Trophoblast cell (in vitro differentiated cells and primary cell): ENCODE measurements around the gene KLHL8.

Experiments used
- DNase-seq, 2 donors: peaks; one replicate each; pipeline ENCODE4 v3.0.0-alpha.2; 2016
- H2AFZ ChIP-seq: 2 replicates; pipeline ENCODE4 v1.6.1; 2013; ENCODE audit warnings: low read length, moderate library complexity, mild to moderate bottlenecking; ENCODE audit not compliant: insufficient read depth, poor library complexity
- H2AK5ac ChIP-seq: 2 replicates; pipeline ENCODE4 v1.6.1; 2013; ENCODE audit warnings: mild to moderate bottlenecking, low read length
- H2BK120ac ChIP-seq: 2 replicates; pipeline ENCODE4 v1.6.1; 2013; ENCODE audit warnings: low read length, mild to moderate bottlenecking, moderate library complexity; ENCODE audit not compliant: insufficient read depth, poor library complexity
- H2BK12ac ChIP-seq: 2 replicates; pipeline ENCODE4 v1.6.1; 2013; ENCODE audit warnings: mild to moderate bottlenecking, low read length, moderate library complexity
- H2BK5ac ChIP-seq: 2 replicates; pipeline ENCODE4 v1.6.1; 2013; ENCODE audit warnings: low read length, low read depth, moderate library complexity, mild to moderate bottlenecking; ENCODE audit not compliant: poor library complexity
- H3K14ac ChIP-seq: 2 replicates; pipeline ENCODE4 v1.6.1; 2013; ENCODE audit warnings: mild to moderate bottlenecking, low read length
- H3K18ac ChIP-seq: 2 replicates; pipeline ENCODE4 v1.6.1; 2013; ENCODE audit warnings: mild to moderate bottlenecking, low read length
- H3K23ac ChIP-seq: 2 replicates; pipeline ENCODE4 v1.6.1; 2013; ENCODE audit warnings: low read length
- H3K27ac ChIP-seq: 2 replicates; pipeline ENCODE4 v1.5.1; 2013; ENCODE audit warnings: low read depth, mild to moderate bottlenecking, inconsistent platforms, low read length, moderate library complexity
- H3K27me3 ChIP-seq: 2 replicates; pipeline ENCODE4 v1.6.1; 2013; ENCODE audit warnings: inconsistent platforms, mild to moderate bottlenecking, low read length, moderate library complexity; ENCODE audit not compliant: insufficient read depth
- H3K36me3 ChIP-seq, 2 experiments: 1 replicate in 1 of 2; 2 replicates in 1 of 2; pipeline ENCODE4 v1.6.1; 2013; ENCODE audit warnings: low read length in 2 of 2, mild to moderate bottlenecking in 2 of 2, moderate library complexity in 1 of 2; ENCODE audit not compliant: insufficient read depth in 2 of 2, control insufficient read depth in 1 of 2
- H3K4ac ChIP-seq: 2 replicates; pipeline ENCODE4 v1.6.1; 2013; ENCODE audit warnings: low read depth, mild to moderate bottlenecking, low read length, moderate library complexity
- H3K4me1 ChIP-seq, 2 experiments: 1 replicate in 1 of 2; 2 replicates in 1 of 2; pipeline ENCODE4 v1.6.1; 2013; ENCODE audit warnings: low read length in 2 of 2, mild to moderate bottlenecking in 2 of 2, moderate library complexity in 1 of 2; ENCODE audit not compliant: insufficient read depth in 2 of 2, control insufficient read depth in 1 of 2
- H3K4me2 ChIP-seq: 2 replicates; pipeline ENCODE4 v1.6.1; 2013; ENCODE audit warnings: inconsistent platforms, mild to moderate bottlenecking, low read length, moderate library complexity
- H3K4me3 ChIP-seq: 2 replicates; pipeline ENCODE4 v1.5.1; 2013; ENCODE audit warnings: mild to moderate bottlenecking, low read depth, low read length, inconsistent platforms
- H3K79me1 ChIP-seq: one replicate; pipeline ENCODE4 v1.6.1; 2013; ENCODE audit warnings: low read length
- H3K79me2 ChIP-seq: 2 replicates; pipeline ENCODE4 v1.6.1; 2013; ENCODE audit warnings: low read length, mild to moderate bottlenecking; ENCODE audit not compliant: control insufficient read depth, insufficient read depth, poor library complexity
- H3K9ac ChIP-seq: 2 replicates; pipeline ENCODE4 v1.6.1; 2013; ENCODE audit warnings: mild to moderate bottlenecking, low read length
- H3K9me3 ChIP-seq: 2 replicates; pipeline ENCODE4 v1.6.1; 2013; ENCODE audit warnings: low read depth, mild to moderate bottlenecking, control low read depth, inconsistent platforms, low read length; ENCODE audit not compliant: insufficient read depth
- H4K12ac ChIP-seq: 2 replicates; pipeline ENCODE4 v1.6.1; 2013; ENCODE audit warnings: low read depth, mild to moderate bottlenecking, low read length, moderate library complexity
- H4K8ac ChIP-seq: 2 replicates; pipeline ENCODE4 v1.6.1; 2013; ENCODE audit warnings: low read depth, mild to moderate bottlenecking, low read length, moderate library complexity
- H4K91ac ChIP-seq: one replicate; pipeline ENCODE4 v1.6.1; 2013; ENCODE audit warnings: low read depth, mild to moderate bottlenecking, low read length, moderate library complexity
- WGBS: extraction: QIAGEN DNeasy Blood & Tissue Kit; methylation state at CpG from one replicate; pipeline ENCODE4 v1.1.7; 2013; ENCODE audit warnings: missing lambda C conversion rate; ENCODE audit not compliant: insufficient read length, insufficient coverage; ENCODE audit errors: extremely low coverage; 5-methylcytosine and 5-hydroxymethylcytosine counted together

KLHL8 gene

DNA sequence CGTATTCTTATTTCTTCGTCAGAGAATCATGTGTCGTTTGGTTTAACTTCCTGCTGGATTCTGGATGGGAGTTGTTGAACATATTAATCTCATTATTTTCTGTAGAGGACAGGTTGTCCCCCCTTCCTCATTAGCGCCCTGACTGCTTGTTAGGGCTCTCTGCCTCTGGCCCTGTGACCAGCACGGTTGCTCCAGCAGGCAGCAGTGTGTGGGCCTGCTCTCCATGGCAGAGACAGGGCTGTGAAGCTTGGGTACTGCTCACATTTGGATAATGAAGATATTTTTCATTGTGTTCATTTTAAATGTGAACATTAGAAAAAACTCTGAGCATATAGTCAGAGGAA is 102.7 kb downstream of the KLHL8 start:
- no peak overlapping the region for H2BK12ac ChIP-seq
- H3K9ac ChIP-seq = no peak overlapping the region
- no peak overlapping the region for H4K8ac ChIP-seq
- H3K4me1 ChIP-seq = peaks cover 4 to 15% of the 10 kb centered on the region in 2 experiments
- no peak for DNase-seq
- H3K79me2 ChIP-seq = no peaks in the 10 kb centered on the region
- no peak overlapping the region for H3K4me3 ChIP-seq
- peak overlapping the region; percentile 32 for H4K91ac ChIP-seq
- H2BK5ac ChIP-seq = no peak overlapping the region
- H4K12ac ChIP-seq = no peak overlapping the region
- no peak overlapping the region for H2AFZ ChIP-seq
- H3K4me2 ChIP-seq = no peak overlapping the region
- peaks cover 12 to 17% of the 10 kb centered on the region in 2 experiments for H3K36me3 ChIP-seq
- peak overlapping the region; percentile 31 for H2BK120ac ChIP-seq
- H3K27me3 ChIP-seq = no peaks in the 10 kb centered on the region
- H3K79me1 ChIP-seq = peaks cover 2% of the 10 kb centered on the region
- H3K27ac ChIP-seq = no peak overlapping the region
- H3K18ac ChIP-seq = no peak overlapping the region
- WGBS = no CpG with 5 or more reads among the region's 5 CpGs
- H3K4ac ChIP-seq = no peak overlapping the region
- no peaks in the 10 kb centered on the region for H3K9me3 ChIP-seq
- no peak overlapping the region for H3K23ac ChIP-seq
- H2AK5ac ChIP-seq = no peak overlapping the region
- H3K14ac ChIP-seq = no peak overlapping the region

DNA sequence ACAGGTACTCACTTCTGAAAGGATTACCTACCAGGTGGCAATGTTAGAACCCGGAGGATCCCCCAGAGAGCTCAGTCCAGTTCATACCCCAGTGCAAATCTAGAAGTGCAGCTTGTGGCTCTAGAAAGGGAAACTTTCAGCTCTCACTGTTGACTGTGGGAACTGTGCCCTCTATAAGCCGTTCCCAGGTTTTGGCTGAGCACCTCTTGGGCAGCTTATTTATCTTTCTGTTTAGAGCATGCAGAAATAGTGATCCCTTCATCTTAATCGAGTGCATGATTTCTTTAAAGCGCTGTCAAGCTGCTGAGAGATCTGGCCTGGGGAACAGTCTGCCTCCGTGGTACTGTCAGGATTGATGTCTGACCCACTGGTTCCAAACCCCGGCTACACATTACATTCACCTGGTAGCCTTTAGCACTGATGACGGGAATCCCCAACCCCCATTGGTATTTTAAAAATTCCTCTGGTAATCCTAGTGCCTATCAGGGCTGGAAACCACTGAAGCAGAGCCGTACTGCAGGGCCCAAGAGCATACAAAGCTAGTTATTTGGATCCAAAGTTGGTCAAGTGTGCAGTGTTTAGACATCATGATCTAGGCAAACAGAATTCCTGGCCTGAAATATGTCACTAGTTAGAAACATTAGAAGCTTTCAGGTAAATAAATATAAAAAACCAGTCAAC is 103.2 kb downstream of the KLHL8 start:
- H3K36me3 ChIP-seq = peaks cover 12 to 17% of the 10 kb centered on the region in 2 experiments
- H2AK5ac ChIP-seq = no peak overlapping the region
- H4K12ac ChIP-seq = no peak overlapping the region
- H3K23ac ChIP-seq = no peak overlapping the region
- no peak overlapping the region for H3K9ac ChIP-seq
- H3K4me1 ChIP-seq = peaks cover 4 to 15% of the 10 kb centered on the region in 2 experiments
- H4K8ac ChIP-seq = peak overlapping the region; percentile 41
- no peaks in the 10 kb centered on the region for H3K79me2 ChIP-seq
- no peak overlapping the region for H3K4me2 ChIP-seq
- no peak overlapping the region for H2BK5ac ChIP-seq
- peak; percentile 68 to 75 for DNase-seq
- WGBS = no CpG with 5 or more reads among the region's 8 CpGs
- H3K79me1 ChIP-seq = peaks cover 2% of the 10 kb centered on the region
- H3K9me3 ChIP-seq = no peaks in the 10 kb centered on the region
- H2BK12ac ChIP-seq = no peak overlapping the region
- no peak overlapping the region for H2AFZ ChIP-seq
- H3K14ac ChIP-seq = no peak overlapping the region
- H3K4ac ChIP-seq = no peak overlapping the region
- H3K4me3 ChIP-seq = no peak overlapping the region
- no peak overlapping the region for H3K27ac ChIP-seq
- no peak overlapping the region for H4K91ac ChIP-seq
- H3K18ac ChIP-seq = no peak overlapping the region
- H2BK120ac ChIP-seq = no peak overlapping the region
- no peaks in the 10 kb centered on the region for H3K27me3 ChIP-seq

DNA sequence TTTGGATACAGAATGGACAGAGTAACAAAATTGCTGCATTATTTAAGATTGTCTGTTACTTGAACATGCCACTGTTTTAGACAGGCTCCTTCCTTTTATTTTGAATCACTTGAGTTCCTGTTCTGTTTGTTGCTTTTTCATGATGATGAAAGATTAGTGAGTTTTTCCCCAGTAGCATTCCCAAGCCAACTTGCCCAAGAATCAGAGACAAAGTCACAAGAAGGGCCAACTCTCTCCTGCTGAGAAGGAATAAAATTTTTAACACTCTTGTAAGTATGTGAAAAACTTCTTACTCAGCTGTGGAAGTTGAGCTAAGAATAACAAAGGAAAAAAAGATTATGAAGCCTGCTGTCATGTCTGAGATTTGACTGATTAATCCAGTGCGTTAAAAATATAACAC is 104.2 kb downstream of the KLHL8 start:
- Histone ChIP-seq H3K18ac (no peak overlapping the region), H3K36me3 (peaks cover 12 to 17% of the 10 kb centered on the region in 2 experiments)

DNA sequence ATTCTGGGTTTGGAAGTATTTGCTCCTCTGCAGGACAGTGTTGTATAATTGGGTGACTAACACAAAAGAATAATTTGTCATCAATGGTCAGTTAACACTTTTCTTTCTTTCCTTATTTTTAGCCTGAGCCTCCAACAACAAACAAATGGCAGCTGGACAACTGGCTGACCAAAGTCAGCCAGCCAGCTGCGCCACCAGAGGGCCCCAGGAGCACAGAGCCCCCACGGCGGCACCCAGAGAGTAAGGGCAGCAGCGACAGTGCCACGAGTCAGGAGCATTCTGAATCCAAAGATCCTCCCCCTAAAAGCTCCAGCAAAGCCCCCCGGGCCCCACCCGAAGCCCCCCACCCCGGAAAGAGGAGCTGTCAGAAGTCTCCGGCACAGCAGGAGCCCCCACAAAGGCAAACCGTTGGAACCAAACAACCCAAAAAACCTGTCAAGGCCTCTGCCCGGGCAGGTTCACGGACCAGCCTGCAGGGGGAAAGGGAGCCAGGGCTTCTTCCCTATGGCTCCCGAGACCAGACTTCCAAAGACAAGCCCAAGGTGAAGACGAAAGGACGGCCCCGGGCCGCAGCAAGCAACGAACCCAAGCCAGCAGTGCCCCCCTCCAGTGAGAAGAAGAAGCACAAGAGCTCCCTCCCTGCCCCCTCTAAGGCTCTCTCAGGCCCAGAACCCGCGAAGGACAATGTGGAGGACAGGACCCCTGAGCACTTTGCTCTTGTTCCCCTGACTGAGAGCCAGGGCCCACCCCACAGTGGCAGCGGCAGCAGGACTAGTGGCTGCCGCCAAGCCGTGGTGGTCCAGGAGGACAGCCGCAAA is 106.0 kb downstream of the KLHL8 start:
- Histone ChIP-seq H2AFZ (no peak overlapping the region), H2BK5ac (no peak overlapping the region), H3K79me1 (peaks cover 2% of the 10 kb centered on the region), H3K4me1 (peaks cover 4 to 9% of the 10 kb centered on the region in 2 experiments), H3K4me2 (no peak overlapping the region), H3K23ac (no peak overlapping the region), H3K18ac (no peak overlapping the region), H4K12ac (no peak overlapping the region), H3K36me3 (peaks cover 12 to 17% of the 10 kb centered on the region in 2 experiments), H3K9me3 (no peaks in the 10 kb centered on the region), H3K9ac (no peak overlapping the region), H2BK12ac (no peak overlapping the region), H3K4me3 (no peak overlapping the region), H3K27ac (no peak overlapping the region), H3K27me3 (no peaks in the 10 kb centered on the region), H2BK120ac (no peak overlapping the region), H4K91ac (no peak overlapping the region), H2AK5ac (no peak overlapping the region), H4K8ac (no peak overlapping the region), H3K79me2 (no peaks in the 10 kb centered on the region), H3K4ac (no peak overlapping the region), H3K14ac (no peak overlapping the region)
- no CpG with 5 or more reads among the region's 24 CpGs for WGBS
- no peak for DNase-seq

More for the DNA sequence above, 104.2 kb downstream of the KLHL8 start:
- H3K9me3 ChIP-seq = no peaks in the 10 kb centered on the region
- no peak overlapping the region for H2AFZ ChIP-seq
- DNase-seq = no peak
- H3K79me1 ChIP-seq = peaks cover 2% of the 10 kb centered on the region
- H4K12ac ChIP-seq = no peak overlapping the region
- H3K27ac ChIP-seq = no peak overlapping the region
- peaks cover 4 to 15% of the 10 kb centered on the region in 2 experiments for H3K4me1 ChIP-seq
- no peak overlapping the region for H2AK5ac ChIP-seq
- no peak overlapping the region for H2BK120ac ChIP-seq
- no peak overlapping the region for H2BK12ac ChIP-seq
- no peak overlapping the region for H3K23ac ChIP-seq
- H2BK5ac ChIP-seq = no peak overlapping the region
- no peak overlapping the region for H4K91ac ChIP-seq
- H3K4me3 ChIP-seq = no peak overlapping the region
- no peak overlapping the region for H3K4me2 ChIP-seq
- no peaks in the 10 kb centered on the region for H3K79me2 ChIP-seq
- no CpG with 5 or more reads among the region's 1 CpG for WGBS
- no peak overlapping the region for H3K4ac ChIP-seq
- H3K27me3 ChIP-seq = no peaks in the 10 kb centered on the region
- no peak overlapping the region for H3K14ac ChIP-seq
- no peak overlapping the region for H4K8ac ChIP-seq
- no peak overlapping the region for H3K9ac ChIP-seq
